ENCODE data around the gene MT1E. TPM values are rescaled to one million over a fixed set of nuclear protein-coding genes. Genes with fewer than 3 reads are reported as not detected.
"Not testable (repeated sequence)": the region's sequence is repeated elsewhere in the genome, so short reads cannot be mapped to it uniquely, and the experiment has no call there.

The MT1E gene
- total and polyA plus RNA-seq, 2 donors (not counting 1 experiment from before 2014, with no cell fraction given), result 3.1 TPM; not detected in 1

- H3K4me3 Mint-ChIP-seq; ATAC-seq (ENCODE audit: low read depth); H3K36me3 ChIP-seq (replicated peaks in 1 of 2; ENCODE audit: control extremely low read depth in 1 of 2, control insufficient read depth in 1 of 2, extremely low read depth in 1 of 2, insufficient read depth in 2 of 2, low read length in 1 of 2); CTCF ChIA-PET; H3K9ac ChIP-seq (ENCODE audit: low read length); H4K20me1 ChIP-seq (ENCODE audit: control insufficient read depth, insufficient read depth, low read length, poor library complexity, severe bottlenecking); H3K4me3 ChIP-seq (ENCODE audit: control extremely low read depth in 1 of 5, extremely low read depth in 1 of 5, insufficient read depth in 1 of 5, low read depth in 2 of 5, low read length in 4 of 5); H2AFZ ChIP-seq (ENCODE audit: insufficient read depth, low read depth, low read length, poor library complexity, severe bottlenecking); H3K27ac Mint-ChIP-seq; intact Hi-C loops (cut with micrococcal nuclease); H3K79me2 ChIP-seq (ENCODE audit: control insufficient read depth, insufficient read depth, low read length); DNase-seq; H3K9me3 ChIP-seq (ENCODE audit: control extremely low read depth in 1 of 3, control insufficient read depth in 2 of 3, insufficient read depth in 1 of 3, low read length in 2 of 3); H3K4me2 ChIP-seq (replicated peaks; ENCODE audit: low read depth, low read length, poor library complexity, severe bottlenecking); H3K9me3 Mint-ChIP-seq (ENCODE audit: insufficient read depth); POLR2A ChIA-PET; H3K27ac ChIP-seq (ENCODE audit: low read length in 2 of 2): not testable (repeated sequence)
- WGBS (ENCODE audit: insufficient coverage), result no CpG with 5 or more reads among the region's 8 CpGs
- Mint-ChIP-seq H3K4me1 (peaks cover 18% of the 10 kb centered on the region), H3K27me3 (peaks cover 83% of the 10 kb centered on the region)
- peaks cover 0 to 74% (median 36%) of the 10 kb centered on the region in 4 experiments for H3K27me3 ChIP-seq (replicated peaks in 1 of 4; ENCODE audit: control extremely low read depth in 1 of 4, control insufficient read depth in 3 of 4, insufficient read depth in 4 of 4, low read length in 3 of 4)
- peaks cover 16 to 19% of the 10 kb centered on the region in 2 donors for H3K4me1 ChIP-seq (ENCODE audit: control insufficient read depth in 2 of 2, insufficient read depth in 2 of 2, low read length in 2 of 2)
These were observed 40.0 kb downstream of the MT1E start for GRCh38 chr16:56665286-56666261.

- no peak within 1 kb of the TSS for H3K4me3 Mint-ChIP-seq
- no peak within 1 kb of the TSS for H3K4me3 ChIP-seq (ENCODE audit: control extremely low read depth in 1 of 5, extremely low read depth in 1 of 5, insufficient read depth in 1 of 5, low read depth in 2 of 5, low read length in 4 of 5)
- no peak for TF ChIP-seq CTCF (IDR thresholded peaks at IDR 0.05)
- no peak for TF ChIP-seq EZH2 (IDR thresholded peaks at IDR 0.05; ENCODE audit: borderline replicate concordance, insufficient read depth, low read depth, low read length, poor library complexity, severe bottlenecking)
These were observed 42.3 kb downstream of the MT1E start, which contains the start of gene MT1G for GRCh38 chr16:56667581-56668571. TSS of gene MT1G (minus strand) at chr16:56668065. CDS start at chr16:56667993, 72 bp downstream.

More at GRCh38 chr16:56667581-56668571, 42.3 kb downstream of the MT1E start, which contains the start of gene MT1G:
- no peak within 1 kb of the TSS for H2AFZ ChIP-seq (ENCODE audit: insufficient read depth, low read depth, low read length, poor library complexity, severe bottlenecking)
- no peak within 1 kb of the TSS for H3K27ac Mint-ChIP-seq
- WGBS (ENCODE audit: insufficient coverage), result 8% methylated on average over 44 of the region's 46 CpGs
- CTCF ChIA-PET, result no interaction called here
- no peaks in the 10 kb centered on the region for H3K79me2 ChIP-seq (ENCODE audit: control insufficient read depth, insufficient read depth, low read length)
- H3K4me1 Mint-ChIP-seq, result peaks cover 14% of the 10 kb centered on the region
- no peaks in the 10 kb centered on the region for H4K20me1 ChIP-seq (ENCODE audit: control insufficient read depth, insufficient read depth, low read length, poor library complexity, severe bottlenecking)
- intact Hi-C loops (cut with micrococcal nuclease), result no loop called here
- ATAC-seq (ENCODE audit: low read depth) (no peak), DNase-seq (no peak)
- H3K27ac ChIP-seq (ENCODE audit: low read length in 2 of 2), result no peak within 1 kb of the TSS
- no peak within 1 kb of the TSS for H3K4me2 ChIP-seq (replicated peaks; ENCODE audit: low read depth, low read length, poor library complexity, severe bottlenecking)
- H3K9me3 Mint-ChIP-seq (ENCODE audit: insufficient read depth), result no peaks in the 10 kb centered on the region
- H3K9me3 ChIP-seq (ENCODE audit: control extremely low read depth in 1 of 3, control insufficient read depth in 2 of 3, insufficient read depth in 1 of 3, low read length in 2 of 3), result peaks cover 0 to 4% (median 0%) of the 10 kb centered on the region in 3 donors
- H3K27me3 ChIP-seq (replicated peaks in 1 of 4; ENCODE audit: control extremely low read depth in 1 of 4, control insufficient read depth in 3 of 4, insufficient read depth in 4 of 4, low read length in 3 of 4), result peaks cover 0 to 76% (median 39%) of the 10 kb centered on the region in 4 experiments
- peaks cover 11 to 13% of the 10 kb centered on the region in 2 donors for H3K4me1 ChIP-seq (ENCODE audit: control insufficient read depth in 2 of 2, insufficient read depth in 2 of 2, low read length in 2 of 2)
- H3K9ac ChIP-seq (ENCODE audit: low read length), result no peak within 1 kb of the TSS
- peaks cover 87% of the 10 kb centered on the region for H3K27me3 Mint-ChIP-seq
- no peaks in the 10 kb centered on the region for H3K36me3 ChIP-seq (replicated peaks in 1 of 2; ENCODE audit: control extremely low read depth in 1 of 2, control insufficient read depth in 1 of 2, extremely low read depth in 1 of 2, insufficient read depth in 2 of 2, low read length in 1 of 2)
- POLR2A ChIA-PET, result no interaction called here
